ENCODE data around the gene TMEM39B. TPM values are rescaled to one million over a fixed set of nuclear protein-coding genes. Genes with fewer than 3 reads are reported as not detected.

TMEM39B gene
- polyA plus RNA-seq, 1 donor from 2014 or later, result 18.1 TPM

GRCh38 chr1:32045772-32046171 lies 27.0 kb upstream of the TMEM39B start:
- Histone ChIP-seq H3K27me3 (ENCODE audit: insufficient read depth, low read depth, low read length) (no peaks in the 10 kb centered on the region), H3K27ac (ENCODE audit: low read length) (no peak overlapping the region), H3K9me2 (ENCODE audit: insufficient read depth, low read length) (no peaks in the 10 kb centered on the region), H3K4me2 (ENCODE audit: low read length) (no peak overlapping the region), H3K4me3 (ENCODE audit: low read length) (no peak overlapping the region), H3K36me3 (ENCODE audit: insufficient read depth, low read length) (peaks cover 17% of the 10 kb centered on the region), H3F3A (ENCODE audit: insufficient read depth, low read length, poor library complexity, severe bottlenecking) (no peaks in the 10 kb centered on the region), H2AFZ (ENCODE audit: low read depth, low read length) (no peak overlapping the region), H4K20me1 (ENCODE audit: insufficient read depth) (peaks cover under 1% of the 10 kb centered on the region), H3K9ac (ENCODE audit: low read length) (no peak overlapping the region), H3K79me2 (replicated peaks; ENCODE audit: insufficient read depth, low read length) (no peaks in the 10 kb centered on the region), H3K9me3 (ENCODE audit: low read length) (no peaks in the 10 kb centered on the region)
- TF ChIP-seq EZH2 (IDR thresholded peaks at IDR 0.05; ENCODE audit: borderline replicate concordance, insufficient read depth, low read length, poor library complexity, severe bottlenecking) (no peak), POLR2AphosphoS5 (IDR thresholded peaks at IDR 0.05) (no peak)

- no peaks in the 10 kb centered on the region for H3K9me3 ChIP-seq (ENCODE audit: low read length)
- no peak overlapping the region for H3K9ac ChIP-seq (ENCODE audit: low read length)
- peaks cover 2% of the 10 kb centered on the region for H3K79me2 ChIP-seq (replicated peaks; ENCODE audit: insufficient read depth, low read length)
- H3F3A ChIP-seq (ENCODE audit: insufficient read depth, low read length, poor library complexity, severe bottlenecking), result no peaks in the 10 kb centered on the region
- no peak overlapping the region for H2AFZ ChIP-seq (ENCODE audit: low read depth, low read length)
- H3K9me2 ChIP-seq (ENCODE audit: insufficient read depth, low read length), result no peaks in the 10 kb centered on the region
- no peak overlapping the region for H3K27ac ChIP-seq (ENCODE audit: low read length)
- H3K4me2 ChIP-seq (ENCODE audit: low read length), result no peak overlapping the region
- peaks cover 14% of the 10 kb centered on the region for H3K36me3 ChIP-seq (ENCODE audit: insufficient read depth, low read length)
- H3K4me3 ChIP-seq (ENCODE audit: low read length), result no peak overlapping the region
- no peaks in the 10 kb centered on the region for H3K27me3 ChIP-seq (ENCODE audit: insufficient read depth, low read depth, low read length)
- TF ChIP-seq EP300 (conservative IDR thresholded peaks at IDR 0.05; ENCODE audit: poor library complexity, severe bottlenecking), result no peak
- TF ChIP-seq REST (IDR thresholded peaks at IDR 0.05; ENCODE audit: borderline replicate concordance), result no peak
- TF ChIP-seq SMC3 (conservative IDR thresholded peaks at IDR 0.05; ENCODE audit: poor library complexity), result no peak
- TF ChIP-seq EZH2 (IDR thresholded peaks at IDR 0.05; ENCODE audit: borderline replicate concordance, insufficient read depth, low read length, poor library complexity, severe bottlenecking), result no peak
- TF ChIP-seq RAD21 (conservative IDR thresholded peaks at IDR 0.05), result no peak
- no peak for TF ChIP-seq POLR2AphosphoS5 (IDR thresholded peaks at IDR 0.05)
- TF ChIP-seq CTCF (IDR thresholded peaks at IDR 0.05; ENCODE audit: poor library complexity, severe bottlenecking), result no peak
- H4K20me1 ChIP-seq (ENCODE audit: insufficient read depth), result no peaks in the 10 kb centered on the region
These were observed 25.0 kb upstream of the TMEM39B start for GRCh38 chr1:32047701-32048100.

GRCh38 chr1:32048440-32048839 lies 24.3 kb upstream of the TMEM39B start:
- Histone ChIP-seq H3K9me2 (ENCODE audit: insufficient read depth, low read length) (no peaks in the 10 kb centered on the region), H3K79me2 (replicated peaks; ENCODE audit: insufficient read depth, low read length) (peaks cover 2% of the 10 kb centered on the region), H3K36me3 (ENCODE audit: insufficient read depth, low read length) (peaks cover 14% of the 10 kb centered on the region), H3K27ac (ENCODE audit: low read length) (no peak overlapping the region), H3F3A (ENCODE audit: insufficient read depth, low read length, poor library complexity, severe bottlenecking) (no peaks in the 10 kb centered on the region), H3K4me2 (ENCODE audit: low read length) (no peak overlapping the region), H3K4me3 (ENCODE audit: low read length) (no peak overlapping the region), H3K9ac (ENCODE audit: low read length) (no peak overlapping the region), H3K27me3 (ENCODE audit: insufficient read depth, low read depth, low read length) (no peaks in the 10 kb centered on the region), H2AFZ (ENCODE audit: low read depth, low read length) (no peak overlapping the region), H3K9me3 (ENCODE audit: low read length) (no peaks in the 10 kb centered on the region), H4K20me1 (ENCODE audit: insufficient read depth) (no peaks in the 10 kb centered on the region)
- TF ChIP-seq EP300 (conservative IDR thresholded peaks at IDR 0.05; ENCODE audit: poor library complexity, severe bottlenecking) (no peak), POLR2AphosphoS5 (IDR thresholded peaks at IDR 0.05) (no peak), CTCF (IDR thresholded peaks at IDR 0.05; ENCODE audit: poor library complexity, severe bottlenecking) (no peak), TAF1 (IDR thresholded peaks at IDR 0.05; ENCODE audit: low read depth) (no peak), SMC3 (conservative IDR thresholded peaks at IDR 0.05; ENCODE audit: poor library complexity) (no peak), RAD21 (conservative IDR thresholded peaks at IDR 0.05) (no peak)
